H9 (cell line): ENCODE data around the gene RAVER1. TPM values are rescaled to one million over a fixed set of nuclear protein-coding genes. Genes with fewer than 3 reads are reported as not detected.
A peak's percentile ranks its signal among the peaks of the same experiment; 100 is the strongest.

Experiments used
- DNase-seq: peaks from one replicate; pipeline ENCODE4 v3.0.0-alpha.2; 2017
- H2AFZ ChIP-seq: one replicate; pipeline ENCODE4 v1.6.1; 2013; ENCODE audit warnings: mild to moderate bottlenecking, low read length, control low read depth, moderate library complexity
- H2AK5ac ChIP-seq: 2 replicates; pipeline ENCODE4 v1.6.1; 2013; ENCODE audit warnings: low read length, control low read depth, mixed read lengths; ENCODE audit not compliant: insufficient read length
- H2BK120ac ChIP-seq: one replicate; pipeline ENCODE4 v1.6.1; 2013; ENCODE audit warnings: low read depth, mild to moderate bottlenecking, low read length, control low read depth, inconsistent platforms; ENCODE audit not compliant: poor library complexity, severe bottlenecking
- H2BK12ac ChIP-seq: 2 replicates; pipeline ENCODE4 v1.6.1; 2013; ENCODE audit warnings: low read length, control low read depth, mixed read lengths, low read depth; ENCODE audit not compliant: insufficient read length
- H2BK15ac ChIP-seq: 2 replicates; pipeline ENCODE4 v1.6.1; 2013; ENCODE audit warnings: low read depth, low read length, control low read depth
- H2BK20ac ChIP-seq: one replicate; pipeline ENCODE4 v1.6.1; 2013; ENCODE audit warnings: low read depth, mild to moderate bottlenecking, low read length, control low read depth, inconsistent platforms; ENCODE audit not compliant: poor library complexity, severe bottlenecking
- H2BK5ac ChIP-seq: 2 replicates; pipeline ENCODE4 v1.6.1; 2013; ENCODE audit warnings: low read length, control low read depth, mixed read lengths; ENCODE audit not compliant: insufficient read length
- H3K14ac ChIP-seq: 2 replicates; pipeline ENCODE4 v1.6.1; 2013; ENCODE audit warnings: low read length, control low read depth; ENCODE audit not compliant: insufficient read depth
- H3K18ac ChIP-seq: 2 replicates; pipeline ENCODE4 v1.6.1; 2013; ENCODE audit warnings: low read depth, mild to moderate bottlenecking, mixed read lengths, low read length, control low read depth; ENCODE audit not compliant: insufficient read length
- H3K23ac ChIP-seq: 2 replicates; pipeline ENCODE4 v1.6.1; 2013; ENCODE audit warnings: low read length, control low read depth, mixed read lengths, low read depth; ENCODE audit not compliant: insufficient read length
- H3K23me2 ChIP-seq: 2 replicates; pipeline ENCODE4 v1.6.1; 2013; ENCODE audit warnings: low read depth, mild to moderate bottlenecking, mixed read lengths, low read length, control low read depth; ENCODE audit not compliant: insufficient read length, poor library complexity, severe bottlenecking
- H3K27ac ChIP-seq: 2 replicates; pipeline ENCODE4 v1.5.1; 2013; ENCODE audit warnings: low read length, control low read depth, mixed read lengths, low read depth; ENCODE audit not compliant: insufficient read length
- H3K27me3 ChIP-seq: 2 replicates; pipeline ENCODE4 v1.6.1; 2013; ENCODE audit warnings: low read length, control low read depth, inconsistent platforms; ENCODE audit not compliant: insufficient read depth
- H3K4ac ChIP-seq: 2 replicates; pipeline ENCODE4 v1.6.1; 2013; ENCODE audit warnings: low read depth, mild to moderate bottlenecking, control low read depth, inconsistent platforms, low read length, moderate library complexity
- H3K4me1 ChIP-seq: 2 replicates; pipeline ENCODE4 v1.6.1; 2013; ENCODE audit warnings: low read length, control low read depth, inconsistent platforms; ENCODE audit not compliant: insufficient read depth
- H3K4me2 ChIP-seq: 2 replicates; pipeline ENCODE4 v1.6.1; 2013; ENCODE audit warnings: low read length, control low read depth, mixed read lengths; ENCODE audit not compliant: insufficient read length, insufficient read depth
- H3K56ac ChIP-seq: 2 replicates; pipeline ENCODE4 v1.6.1; 2013; ENCODE audit warnings: low read depth, mild to moderate bottlenecking, mixed read lengths, low read length, control low read depth; ENCODE audit not compliant: insufficient read length
- H3K79me1 ChIP-seq: 2 replicates; pipeline ENCODE4 v1.6.1; 2013; ENCODE audit warnings: low read depth, mild to moderate bottlenecking, moderate library complexity, low read length, control low read depth, inconsistent platforms; ENCODE audit not compliant: insufficient read depth, poor library complexity, severe bottlenecking
- H3K79me2 ChIP-seq: 2 replicates; pipeline ENCODE4 v1.6.1; 2013; ENCODE audit warnings: low read length, control low read depth, inconsistent platforms; ENCODE audit not compliant: insufficient read depth
- H3K9ac ChIP-seq: 2 replicates; pipeline ENCODE4 v1.6.1; 2013; ENCODE audit warnings: low read length, control low read depth, mixed read lengths; ENCODE audit not compliant: insufficient read length; ENCODE audit errors: extremely low read depth
- H3K9me3 ChIP-seq: one replicate; pipeline ENCODE4 v1.6.1; 2013; ENCODE audit warnings: low read depth, low read length, inconsistent platforms; ENCODE audit not compliant: control insufficient read depth
- H3T11ph ChIP-seq: one replicate; pipeline ENCODE4 v1.6.1; 2013; ENCODE audit warnings: mild to moderate bottlenecking, low read length, control low read depth, inconsistent platforms
- H4K20me1 ChIP-seq: one replicate; pipeline ENCODE4 v1.6.1; 2013; ENCODE audit not compliant: control insufficient read depth, insufficient read length, insufficient read depth
- H4K5ac ChIP-seq: 2 replicates; pipeline ENCODE4 v1.6.1; 2013; ENCODE audit warnings: low read depth, mild to moderate bottlenecking, mixed read lengths, low read length, control low read depth; ENCODE audit not compliant: insufficient read length
- H4K8ac ChIP-seq: replicated peaks from 2 replicates; pipeline ENCODE4 v1.6.1; 2013; ENCODE audit warnings: low read length, control low read depth, mixed read lengths, low read depth; ENCODE audit not compliant: insufficient read length
- H4K91ac ChIP-seq: 2 replicates; pipeline ENCODE4 v1.6.1; 2013; ENCODE audit warnings: low read depth, mild to moderate bottlenecking, moderate library complexity, mixed read lengths, low read length, control low read depth; ENCODE audit not compliant: insufficient read length
- H3K27ac Mint-ChIP-seq, 3 experiments: 2 replicates in 2 of 3; 3 replicates in 1 of 3; pipeline ENCODE4 v1.8.0; 2020 to 2021; ENCODE audit warnings: mixed read lengths in 3 of 3, mild to moderate bottlenecking in 1 of 3, moderate library complexity in 1 of 3
- H3K27me3 Mint-ChIP-seq: 2 replicates; pipeline ENCODE4 v1.8.0; 2021; ENCODE audit warnings: low read depth, mild to moderate bottlenecking, moderate library complexity, mixed read lengths
- H3K36me3 Mint-ChIP-seq, 3 experiments: 2 replicates in 2 of 3; 3 replicates in 1 of 3; pipeline ENCODE4 v1.8.0; 2020 to 2021; ENCODE audit warnings: low read depth in 3 of 3, mixed read lengths in 3 of 3; ENCODE audit not compliant: insufficient read depth in 1 of 3
- H3K4me1 Mint-ChIP-seq, 2 experiments: 2 replicates each; pipeline ENCODE4 v1.8.0; 2020; ENCODE audit warnings: mixed read lengths in 2 of 2
- H3K4me3 Mint-ChIP-seq, 2 experiments: 2 replicates in 1 of 2; 3 replicates in 1 of 2; pipeline ENCODE4 v1.8.0; 2020 to 2021; ENCODE audit warnings: mild to moderate bottlenecking in 2 of 2, mixed read lengths in 2 of 2, moderate library complexity in 1 of 2
- H3K9me3 Mint-ChIP-seq, 2 experiments: 2 replicates in 1 of 2; 3 replicates in 1 of 2; pipeline ENCODE4 v1.8.0; 2020; ENCODE audit warnings: mild to moderate bottlenecking in 2 of 2, mixed read lengths in 2 of 2, moderate library complexity in 1 of 2
- CTCF ChIP-seq: fragments of 200-600 bp; sonication (generic); conservative IDR thresholded peaks from 3 replicates; pipeline ENCODE4 v1.8.0; 2021; ENCODE audit warnings: antibody characterized with exemption, mild to moderate bottlenecking
- WGBS: extraction: QIAGEN DNeasy Blood & Tissue Kit; methylation state at CpG from one replicate; pipeline ENCODE4 v1.1.7; 2013; ENCODE audit warnings: missing lambda C conversion rate, low lambda C conversion rate, mixed read lengths; ENCODE audit not compliant: insufficient read length; ENCODE audit errors: extremely low coverage; 5-methylcytosine and 5-hydroxymethylcytosine counted together
- total RNA-seq: library from RNA; stranded (reverse); gene quantifications from 2 replicates; pipeline ENCODE4 v1.2.1, GENCODE V29; 2021

Gene RAVER1
- total RNA-seq, 1 experiment from 2014 or later, result 74.7 TPM

GRCh38 chr19:10271543-10272086, 61.7 kb downstream of the RAVER1 start:
- Mint-ChIP-seq H3K9me3 (no peaks in the 10 kb centered on the region), H3K27ac (no peak overlapping the region), H3K27me3 (peaks cover 73% of the 10 kb centered on the region), H3K4me1 (0 out of 4 replicates have a peak, but pooled peaks cover 0 to 6% of the 10 kb centered on the region in 2 experiments), H3K36me3 (no peaks in the 10 kb centered on the region; a peak in 1 of 7 replicates), H3K4me3 (peak overlapping the region; percentile 52 to 74; a peak in 4 of 5 replicates)
- Histone ChIP-seq H3K18ac (no peak overlapping the region), H3K27ac (no peak overlapping the region), H3K4me1 (no peaks in the 10 kb centered on the region), H3K14ac (no peak overlapping the region), H3K27me3 (peaks cover 9% of the 10 kb centered on the region; the same call in 1 of the 2 replicates), H3K79me2 (no peaks in the 10 kb centered on the region), H2BK12ac (no peak overlapping the region), H2BK15ac (no peak overlapping the region), H2AFZ (no peak overlapping the region), H4K5ac (no peak overlapping the region), H3K79me1 (no peaks in the 10 kb centered on the region), H3K23ac (no peak overlapping the region), H2AK5ac (no peak overlapping the region), H3K23me2 (peaks cover 6% of the 10 kb centered on the region), H3K4ac (no peak overlapping the region), H3K4me2 (peak overlapping the region; percentile 64), H4K8ac (no peak overlapping the region), H3K9me3 (no peaks in the 10 kb centered on the region), H3K9ac (no peak overlapping the region), H2BK5ac (no peak overlapping the region), H4K91ac (no peak overlapping the region), H3K56ac (no peak overlapping the region), H3T11ph (no peak overlapping the region), H4K20me1 (no peaks in the 10 kb centered on the region), H2BK120ac (no peak overlapping the region), H2BK20ac (no peak overlapping the region)
- no peak for DNase-seq
- no CpG with 5 or more reads among the region's 12 CpGs for WGBS
- no peak for TF ChIP-seq CTCF
